ENCODE results near the gene DEGS2.

- TF ChIP-seq CTCF (conservative IDR thresholded peaks at IDR 0.05; ENCODE audit: low read length) = no peak
- TF ChIP-seq EZH2phosphoT487 (IDR thresholded peaks at IDR 0.05; ENCODE audit: borderline replicate concordance) = no peak
Observed at GRCh38 chr14:100144645-100144995, 14.8 kb downstream of the DEGS2 start.
